ENCODE data around the gene STXBP6. TPM values are rescaled to one million over a fixed set of nuclear protein-coding genes. Genes with fewer than 3 reads are reported as not detected.

Gene STXBP6
- total and polyA plus RNA-seq, 2 experiments from 2014 or later = 19.7 to 29.0 TPM

- TF ChIP-seq REST (IDR thresholded peaks at IDR 0.05; ENCODE audit: unreplicated experiment) (no peak), EZH2phosphoT487 (IDR thresholded peaks at IDR 0.05; ENCODE audit: unreplicated experiment) (no peak), CREB1 (CRISPR knock-in tag; IDR thresholded peaks at IDR 0.05; ENCODE audit: low read depth) (no peak), POLR2AphosphoS5 (IDR thresholded peaks at IDR 0.05; ENCODE audit: low read depth) (no peak), STAT1 (IDR thresholded peaks at IDR 0.05; ENCODE audit: unreplicated experiment) (no peak)
Observed at GRCh38 chr14:24766434-24766833, 283.5 kb downstream of the STXBP6 start (continued).

GRCh38 chr14:24761141-24761540 lies 288.8 kb downstream of the STXBP6 start:
- Histone ChIP-seq H3K79me2 (replicated peaks; ENCODE audit: insufficient read depth) (no peaks in the 10 kb centered on the region), H3K4me3 (no peak overlapping the region), H3K4me1 (ENCODE audit: insufficient read depth) (no peaks in the 10 kb centered on the region), H3K27ac (ENCODE audit: low read depth) (no peak overlapping the region), H3K36me3 (ENCODE audit: insufficient read depth) (no peaks in the 10 kb centered on the region), H3F3A (replicated peaks; ENCODE audit: low read depth) (no peaks in the 10 kb centered on the region), H3K27me3 (ENCODE audit: insufficient read depth) (no peaks in the 10 kb centered on the region), H4K20me1 (replicated peaks; ENCODE audit: insufficient read depth) (no peaks in the 10 kb centered on the region), H2AFZ (no peak overlapping the region), H3K4me2 (no peak overlapping the region), H3K9me2 (ENCODE audit: insufficient read depth) (peaks cover 4% of the 10 kb centered on the region; the same call in 1 of the 2 replicates)
- H3K36me3 Mint-ChIP-seq (ENCODE audit: low read depth) = no peaks in the 10 kb centered on the region
- H3K27ac Mint-ChIP-seq = no peak overlapping the region
- ATAC-seq (no peak), DNase-seq (ENCODE audit: low spot score) (peak; percentile 17)
- H3K27me3 Mint-ChIP-seq (ENCODE audit: insufficient read depth, low read depth, poor library complexity) = no peaks in the 10 kb centered on the region
- H3K4me1 Mint-ChIP-seq = no peaks in the 10 kb centered on the region
- no peaks in the 10 kb centered on the region for H3K9me3 Mint-ChIP-seq
- no peak for TF ChIP-seq NANOG (IDR thresholded peaks at IDR 0.05; ENCODE audit: borderline replicate concordance)
- peak; percentile 27 to 42 for TF ChIP-seq CTCF (conservative IDR thresholded peaks at IDR 0.05; ENCODE audit: low read depth in 2 of 2)
- H3K4me3 Mint-ChIP-seq = no peak overlapping the region

All from GM23338 (cell line).